Natural killer cell (primary cell): ENCODE results near the gene PRKAG2. TPM values are rescaled to one million over a fixed set of nuclear protein-coding genes. Genes with fewer than 3 reads are reported as not detected.
A peak's percentile ranks its signal among the peaks of the same experiment; 100 is the strongest.

ENCODE experiments used
- ATAC-seq, 3 donors: fragments of 150-1000 bp in 2 of 3; fragments of 200-7000 bp in 1 of 3; cut with Tn5 transposase; 1 replicate in 1 of 3; 2 replicates in 2 of 3; pipeline ENCODE4 v1.10.0; 2021; ENCODE audit warnings: mild to moderate bottlenecking in 2 of 3, moderate library complexity in 2 of 3
- DNase-seq, 2 donors: peaks; one replicate each; pipeline versions ENCODE4 v3.0.0 to v3.0.0-alpha.2; 2013 to 2021; ENCODE audit warnings: mixed read lengths in 1 of 2
- H3K27ac ChIP-seq: one replicate; pipeline ENCODE4 v1.5.1; 2013; ENCODE audit warnings: mild to moderate bottlenecking, low read length
- H3K27me3 ChIP-seq: one replicate; pipeline ENCODE4 v1.6.1; 2013; ENCODE audit warnings: low read length; ENCODE audit not compliant: control insufficient read depth, insufficient read depth
- H3K36me3 ChIP-seq: one replicate; pipeline ENCODE4 v1.6.1; 2013; ENCODE audit warnings: low read length; ENCODE audit not compliant: control insufficient read depth, insufficient read depth
- H3K4me1 ChIP-seq: one replicate; pipeline ENCODE4 v1.6.1; 2013; ENCODE audit warnings: low read length; ENCODE audit not compliant: control insufficient read depth, insufficient read depth
- H3K4me3 ChIP-seq: one replicate; pipeline ENCODE4 v1.5.1; 2013; ENCODE audit warnings: low read length
- H3K9me3 ChIP-seq: one replicate; pipeline ENCODE4 v1.6.1; 2013; ENCODE audit warnings: low read length; ENCODE audit not compliant: control insufficient read depth, insufficient read depth
- H3K27ac Mint-ChIP-seq, 2 donors: one replicate each; pipeline ENCODE4 v1.8.0; 2022; ENCODE audit warnings: mild to moderate bottlenecking in 2 of 2, mixed read lengths in 2 of 2, moderate library complexity in 1 of 2
- H3K27me3 Mint-ChIP-seq, 2 donors: one replicate each; pipeline ENCODE4 v1.8.0; 2022; ENCODE audit warnings: low read depth in 2 of 2, mixed read lengths in 2 of 2
- H3K36me3 Mint-ChIP-seq: one replicate; pipeline ENCODE4 v1.8.0; 2022; ENCODE audit warnings: mixed read lengths
- H3K4me1 Mint-ChIP-seq, 2 donors: one replicate each; pipeline ENCODE4 v1.8.0; 2022; ENCODE audit warnings: mixed read lengths in 2 of 2
- H3K4me3 Mint-ChIP-seq: one replicate; pipeline ENCODE4 v1.8.0; 2022; ENCODE audit warnings: mild to moderate bottlenecking, moderate library complexity, mixed read lengths
- H3K9me3 Mint-ChIP-seq, 2 donors: one replicate each; pipeline ENCODE4 v1.8.0; 2022; ENCODE audit warnings: mixed read lengths in 2 of 2
- WGBS: methylation state at CpG from one replicate; pipeline ENCODE4 v1.1.7; 2013; ENCODE audit warnings: missing lambda C conversion rate; ENCODE audit not compliant: insufficient coverage; 5-methylcytosine and 5-hydroxymethylcytosine counted together
- intact Hi-C: fragments of 100-400 bp; cut with micrococcal nuclease; formaldehyde crosslinking; loops from one replicate; pipeline ENCODE4 v1.14.2; 2022
- total RNA-seq, 4 donors: library from RNA; stranded (reverse); fragments of 120-200 nt in 1 of 4; gene quantifications; one replicate each; pipeline versions ENCODE4 v1.2.3 to v1.2.4, GENCODE V29; 2013 to 2022
- TF ChIP-seq, protein P1 (sequence below): fragments of 200-600 bp; IDR thresholded peaks from one replicate; pipeline ENCODE4 v1.8.0; 2022; ENCODE audit warnings: antibody characterized with exemption

The PRKAG2 gene
- total RNA-seq, 3 donors from 2014 or later (not counting 1 experiment from before 2014, with no cell fraction given), result 42.6 to 66.5 (median 64.4) TPM

DNA sequence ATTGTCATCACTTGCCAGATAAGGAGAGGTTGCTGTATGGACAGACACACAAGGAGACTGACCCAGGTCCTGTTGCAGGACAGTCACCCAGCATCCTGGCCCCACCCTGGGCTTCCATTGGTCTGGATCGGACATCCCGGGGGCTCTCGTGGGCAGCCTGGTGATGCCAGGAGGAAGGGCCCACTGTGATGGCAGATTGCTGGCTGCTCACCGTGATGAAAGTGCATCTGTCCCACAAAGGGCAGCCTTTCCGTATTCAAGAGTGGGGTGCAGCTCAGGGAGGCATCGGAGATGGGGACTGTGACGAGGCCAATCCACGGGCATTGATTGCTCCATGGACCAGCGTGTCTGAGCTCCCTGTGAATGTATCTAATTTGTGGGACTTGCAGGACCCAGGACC is 41.3 kb downstream of the PRKAG2 start:
- Mint-ChIP-seq H3K27me3 (no peaks in the 10 kb centered on the region), H3K9me3 (no peaks in the 10 kb centered on the region), H3K4me3 (no peak overlapping the region), H3K4me1 (peaks cover 7 to 32% of the 10 kb centered on the region in 2 donors), H3K36me3 (no peaks in the 10 kb centered on the region), H3K27ac (peak overlapping the region in 1 of 2 donors; percentile 20)
- Histone ChIP-seq H3K36me3 (no peaks in the 10 kb centered on the region), H3K4me1 (peaks cover 43% of the 10 kb centered on the region), H3K4me3 (no peak overlapping the region), H3K9me3 (no peaks in the 10 kb centered on the region), H3K27me3 (no peaks in the 10 kb centered on the region), H3K27ac (no peak overlapping the region)
- WGBS, result 97% methylated on average over 9 of the region's 9 CpGs
- intact Hi-C loops, result no loop called here
- TF ChIP-seq, protein P1, sequence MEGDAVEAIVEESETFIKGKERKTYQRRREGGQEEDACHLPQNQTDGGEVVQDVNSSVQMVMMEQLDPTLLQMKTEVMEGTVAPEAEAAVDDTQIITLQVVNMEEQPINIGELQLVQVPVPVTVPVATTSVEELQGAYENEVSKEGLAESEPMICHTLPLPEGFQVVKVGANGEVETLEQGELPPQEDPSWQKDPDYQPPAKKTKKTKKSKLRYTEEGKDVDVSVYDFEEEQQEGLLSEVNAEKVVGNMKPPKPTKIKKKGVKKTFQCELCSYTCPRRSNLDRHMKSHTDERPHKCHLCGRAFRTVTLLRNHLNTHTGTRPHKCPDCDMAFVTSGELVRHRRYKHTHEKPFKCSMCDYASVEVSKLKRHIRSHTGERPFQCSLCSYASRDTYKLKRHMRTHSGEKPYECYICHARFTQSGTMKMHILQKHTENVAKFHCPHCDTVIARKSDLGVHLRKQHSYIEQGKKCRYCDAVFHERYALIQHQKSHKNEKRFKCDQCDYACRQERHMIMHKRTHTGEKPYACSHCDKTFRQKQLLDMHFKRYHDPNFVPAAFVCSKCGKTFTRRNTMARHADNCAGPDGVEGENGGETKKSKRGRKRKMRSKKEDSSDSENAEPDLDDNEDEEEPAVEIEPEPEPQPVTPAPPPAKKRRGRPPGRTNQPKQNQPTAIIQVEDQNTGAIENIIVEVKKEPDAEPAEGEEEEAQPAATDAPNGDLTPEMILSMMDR, result no peak
- ATAC-seq (no peak), DNase-seq (no peak)

DNA sequence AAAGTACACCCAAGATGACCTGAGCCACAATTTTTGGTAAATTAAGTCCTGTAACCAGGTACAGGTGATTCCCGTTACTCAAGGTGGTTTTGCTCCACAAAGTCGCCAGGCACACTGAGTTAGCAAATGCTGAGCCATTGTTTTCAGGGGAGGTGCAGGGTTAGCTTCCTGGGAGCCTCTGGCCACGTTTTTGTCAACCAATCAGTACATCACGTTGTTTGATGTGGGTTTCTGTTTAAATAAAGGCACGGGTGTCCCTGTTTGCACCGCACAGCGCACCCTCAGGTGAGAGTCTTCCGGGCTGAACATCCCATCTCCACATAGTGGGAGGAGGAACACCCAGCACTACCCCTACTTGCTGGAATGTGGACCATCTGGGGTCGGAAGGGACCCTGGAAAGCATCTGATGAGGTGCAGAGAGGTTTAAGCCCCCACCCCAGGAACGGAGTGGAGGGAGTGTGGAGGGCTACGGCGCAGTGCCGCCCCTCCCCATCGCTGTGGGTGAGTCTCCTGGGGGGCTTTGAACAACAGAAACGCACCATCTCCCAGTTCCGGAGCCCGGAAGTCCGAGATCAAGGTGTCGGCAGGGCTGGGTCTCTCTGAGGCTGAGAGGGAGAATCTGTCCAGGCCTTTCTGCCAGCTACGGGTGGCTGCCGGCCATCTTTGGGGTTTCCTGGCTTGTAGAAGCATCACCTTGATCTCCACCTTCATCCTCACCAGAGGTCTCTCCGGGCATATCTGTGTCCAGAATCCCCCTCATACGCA is 42.5 kb downstream of the PRKAG2 start:
- Mint-ChIP-seq H3K4me1 (peaks cover 5 to 28% of the 10 kb centered on the region in 2 donors), H3K36me3 (no peaks in the 10 kb centered on the region), H3K27me3 (no peaks in the 10 kb centered on the region), H3K9me3 (no peaks in the 10 kb centered on the region), H3K27ac (no peak overlapping the region), H3K4me3 (no peak overlapping the region)
- Histone ChIP-seq H3K4me1 (peaks cover 32% of the 10 kb centered on the region), H3K36me3 (no peaks in the 10 kb centered on the region), H3K4me3 (no peak overlapping the region), H3K9me3 (no peaks in the 10 kb centered on the region), H3K27ac (no peak overlapping the region), H3K27me3 (no peaks in the 10 kb centered on the region)
- intact Hi-C loops, result no loop called here
- DNase-seq, result peak in 1 of 2 donors; percentile 21
- ATAC-seq, result no peak
- WGBS, result 81% methylated on average over 22 of the region's 23 CpGs
- TF ChIP-seq, protein P1, result no peak

DNA sequence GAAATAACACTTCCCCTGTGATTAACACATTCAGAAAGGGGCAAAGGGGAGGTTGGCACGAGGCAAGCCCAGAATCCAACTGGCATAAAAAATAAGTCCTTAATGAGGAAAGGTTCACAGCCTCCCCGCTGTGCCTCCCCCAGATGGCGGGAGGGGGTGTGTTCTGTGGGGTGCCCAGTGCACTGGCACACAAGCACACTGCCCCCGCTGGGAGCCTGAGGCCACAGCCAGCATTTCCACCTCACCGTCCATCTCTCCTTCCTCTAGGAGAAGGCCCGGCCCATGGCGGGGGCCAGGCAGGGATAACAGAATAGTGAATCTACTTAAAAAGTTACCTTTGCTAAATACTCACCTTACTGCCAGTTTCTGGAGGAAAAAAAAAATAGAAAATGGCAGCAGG is 43.2 kb downstream of the PRKAG2 start:
- Mint-ChIP-seq H3K27ac (no peak overlapping the region), H3K4me1 (peaks cover 10 to 30% of the 10 kb centered on the region in 2 donors), H3K36me3 (no peaks in the 10 kb centered on the region), H3K27me3 (no peaks in the 10 kb centered on the region), H3K4me3 (no peak overlapping the region), H3K9me3 (no peaks in the 10 kb centered on the region)
- peaks cover 24% of the 10 kb centered on the region for H3K4me1 ChIP-seq
- H3K4me3 ChIP-seq, result no peak overlapping the region
- TF ChIP-seq, protein P1, result no peak
- no peak overlapping the region for H3K27ac ChIP-seq
- no peaks in the 10 kb centered on the region for H3K9me3 ChIP-seq
- H3K36me3 ChIP-seq, result no peaks in the 10 kb centered on the region
- DNase-seq (no peak), ATAC-seq (no peak)
- no peaks in the 10 kb centered on the region for H3K27me3 ChIP-seq
- intact Hi-C loops, result no loop called here
- WGBS, result 94% methylated on average over 3 of the region's 7 CpGs
